ENCODE data around the gene CA6.
A peak's percentile ranks its signal among the peaks of the same experiment; 100 is the strongest.
"Not testable (repeated sequence)": the region's sequence is repeated elsewhere in the genome, so short reads cannot be mapped to it uniquely, and the experiment has no call there.

The CA6 gene

GRCh38 chr1:8962812-8963530 lies 17.3 kb downstream of the CA6 start:
- Histone ChIP-seq H3K4me1 (no peaks in the 10 kb centered on the region), H3K27me3 (no peaks in the 10 kb centered on the region), H3K9me3 (no peaks in the 10 kb centered on the region), H3K4me3 (ENCODE audit: low read depth, low read length) (no peak overlapping the region), H3K36me3 (no peaks in the 10 kb centered on the region)
- DNase-seq = peak; percentile 20
- peak; percentile 38 for TF ChIP-seq CTCF (IDR thresholded peaks at IDR 0.05; ENCODE audit: low read depth, low read length)

DNA sequence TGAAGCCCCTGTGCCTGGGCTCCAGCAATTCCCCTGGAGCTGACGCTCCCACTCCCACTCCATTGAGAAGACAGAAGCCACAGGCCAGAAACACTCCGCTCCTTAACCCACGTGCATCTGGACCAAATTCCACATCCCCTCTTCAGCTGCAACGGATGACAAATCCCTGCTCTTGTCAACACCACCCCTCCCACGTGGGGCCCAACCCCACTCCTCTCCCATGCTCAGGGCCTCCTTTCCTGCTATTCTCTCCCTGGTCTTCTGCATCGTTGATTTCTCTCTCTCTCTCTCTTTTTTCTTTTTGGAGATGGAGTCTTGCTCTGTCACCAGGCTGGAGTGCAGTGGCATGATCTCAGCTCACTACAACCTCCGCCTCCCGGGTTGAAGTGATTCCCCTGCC lies 18.3 kb downstream of the CA6 start:
- Histone ChIP-seq H3K36me3 (no peaks in the 10 kb centered on the region), H3K4me3 (ENCODE audit: low read depth, low read length) (no peak overlapping the region), H3K27me3 (no peaks in the 10 kb centered on the region), H3K9me3 (no peaks in the 10 kb centered on the region), H3K4me1 (no peaks in the 10 kb centered on the region)
- no peak for DNase-seq
- no peak for TF ChIP-seq CTCF (IDR thresholded peaks at IDR 0.05; ENCODE audit: low read depth, low read length)

DNA sequence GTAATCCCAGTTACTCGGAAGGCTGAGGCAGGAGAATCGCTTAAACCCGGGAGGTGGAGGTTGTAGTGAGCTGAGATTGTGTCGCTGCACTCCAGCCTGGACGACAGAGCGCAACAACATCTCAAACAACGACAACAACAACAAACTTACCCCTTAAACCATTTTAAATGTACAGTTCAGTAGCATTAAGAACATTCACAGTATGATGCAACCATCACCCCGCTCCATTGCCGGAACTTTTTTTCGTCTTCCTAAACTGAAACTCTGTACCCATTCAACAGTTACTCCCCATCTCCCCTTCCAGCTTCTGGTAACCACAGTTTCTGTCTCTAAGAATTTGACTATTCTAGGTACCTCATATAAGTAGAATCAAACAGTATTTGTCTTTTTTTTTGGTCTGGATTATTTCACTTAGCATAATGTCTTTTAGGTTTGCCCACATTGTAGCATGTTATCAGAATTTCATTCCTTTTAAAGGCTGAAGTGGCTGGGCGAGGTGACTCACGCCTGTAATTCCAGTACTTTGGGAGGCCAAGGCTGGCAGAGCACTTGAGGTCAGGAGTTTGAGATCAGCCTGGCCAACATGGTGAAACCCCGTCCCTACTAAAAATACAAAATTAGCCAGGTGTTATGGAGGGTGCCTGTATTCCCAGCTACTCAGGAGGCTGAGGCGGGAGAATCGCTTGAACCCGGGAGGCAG lies 19.6 kb downstream of the CA6 start:
- no peaks in the 10 kb centered on the region for H3K4me1 ChIP-seq
- no peaks in the 10 kb centered on the region for H3K9me3 ChIP-seq
- TF ChIP-seq CTCF (IDR thresholded peaks at IDR 0.05; ENCODE audit: low read depth, low read length) = no peak
- no peak overlapping the region for H3K4me3 ChIP-seq (ENCODE audit: low read depth, low read length)
- no peaks in the 10 kb centered on the region for H3K27me3 ChIP-seq
- no peaks in the 10 kb centered on the region for H3K36me3 ChIP-seq
- DNase-seq = no peak

DNA sequence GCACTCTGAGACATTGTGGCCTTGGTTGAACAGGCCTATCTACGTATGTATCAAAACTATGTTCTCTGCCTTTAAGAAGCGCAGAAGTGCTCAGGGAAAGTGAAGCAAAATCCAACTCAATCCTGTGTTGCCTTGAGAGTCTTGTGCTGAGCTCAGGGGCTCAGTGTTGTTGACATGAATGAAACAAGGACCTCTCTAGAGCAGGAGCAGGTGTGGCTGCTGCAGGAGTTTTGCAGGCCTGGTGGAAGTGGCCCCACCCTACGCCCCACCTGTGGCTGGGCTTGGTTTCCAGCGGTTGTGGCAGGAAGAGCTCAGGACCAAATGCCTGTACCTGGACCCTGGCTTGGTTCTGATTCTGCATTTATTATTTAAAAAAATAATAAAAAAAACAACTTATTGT lies 20.9 kb downstream of the CA6 start:
- TF ChIP-seq CTCF (IDR thresholded peaks at IDR 0.05; ENCODE audit: low read depth, low read length) = no peak
- no peak for DNase-seq
- Histone ChIP-seq H3K4me1 (no peaks in the 10 kb centered on the region), H3K4me3 (ENCODE audit: low read depth, low read length) (no peak overlapping the region), H3K27me3 (no peaks in the 10 kb centered on the region), H3K36me3 (no peaks in the 10 kb centered on the region), H3K9me3 (no peaks in the 10 kb centered on the region)

DNA sequence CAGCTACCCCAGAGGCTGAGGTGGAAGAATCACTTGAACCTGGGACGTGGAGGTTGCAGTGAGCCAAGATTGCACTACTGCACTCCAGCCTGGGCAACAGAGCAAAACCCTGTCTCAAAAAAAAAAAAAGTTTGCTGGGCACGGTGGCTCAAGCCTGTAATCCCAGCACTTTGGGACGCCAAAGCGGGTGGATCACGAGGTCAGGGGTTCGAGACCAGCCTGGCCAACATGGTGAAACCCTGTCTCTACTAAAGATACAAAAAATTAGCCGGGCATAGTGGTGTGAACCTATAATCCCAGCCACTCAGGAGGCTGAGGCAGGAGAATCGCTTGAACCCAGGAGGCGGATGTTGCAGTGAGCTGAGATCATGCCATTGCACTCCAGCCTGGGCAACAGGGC lies 23.2 kb downstream of the CA6 start:
- not testable (repeated sequence) for H3K4me3 ChIP-seq (ENCODE audit: low read depth, low read length); DNase-seq; H3K4me1 ChIP-seq; H3K36me3 ChIP-seq; H3K9me3 ChIP-seq; H3K27me3 ChIP-seq

- Histone ChIP-seq H3K4me1 (no peaks in the 10 kb centered on the region), H3K9me3 (no peaks in the 10 kb centered on the region), H3K36me3 (no peaks in the 10 kb centered on the region), H3K27me3 (no peaks in the 10 kb centered on the region), H3K4me3 (ENCODE audit: low read depth, low read length) (no peak overlapping the region)
- DNase-seq = no peak
- TF ChIP-seq CTCF (IDR thresholded peaks at IDR 0.05; ENCODE audit: low read depth, low read length) = no peak
Measured at GRCh38 chr1:8969937-8970336, 24.3 kb downstream of the CA6 start.
